Measurements from ENCODE around the gene ZNF367. TPM values are rescaled to one million over a fixed set of nuclear protein-coding genes. Genes with fewer than 3 reads are reported as not detected.
A peak's percentile ranks its signal among the peaks of the same experiment; 100 is the strongest.

The ZNF367 gene
- total RNA-seq, 1 donor from 2014 or later: 13.3 TPM

- no peak for DNase-seq (ENCODE audit: low read depth, low spot score)
- Mint-ChIP-seq H3K9me3 (no peaks in the 10 kb centered on the region), H3K4me1 (peaks cover 32% of the 10 kb centered on the region), H3K4me3 (peak overlapping the region; percentile 41), H3K36me3 (ENCODE audit: low read depth) (peaks cover 13% of the 10 kb centered on the region), H3K27me3 (ENCODE audit: low read depth) (no peaks in the 10 kb centered on the region), H3K27ac (ENCODE audit: unreplicated experiment) (no peak overlapping the region)
- TF ChIP-seq CTCF (conservative IDR thresholded peaks at IDR 0.05): no peak
Observed at GRCh38 chr9:96411129-96411838, 6.9 kb downstream of the ZNF367 start.

GRCh38 chr9:96408409-96409280, 9.5 kb downstream of the ZNF367 start:
- no peak for TF ChIP-seq CTCF (conservative IDR thresholded peaks at IDR 0.05)
- Mint-ChIP-seq H3K27me3 (ENCODE audit: low read depth) (no peaks in the 10 kb centered on the region), H3K4me3 (no peak overlapping the region), H3K36me3 (ENCODE audit: low read depth) (peaks cover 13% of the 10 kb centered on the region), H3K4me1 (peaks cover 23% of the 10 kb centered on the region), H3K27ac (ENCODE audit: unreplicated experiment) (no peak overlapping the region), H3K9me3 (no peaks in the 10 kb centered on the region)
- DNase-seq (ENCODE audit: low read depth, low spot score): no peak

GRCh38 chr9:96400132-96400910, 17.8 kb downstream of the ZNF367 start:
- Mint-ChIP-seq H3K27me3 (ENCODE audit: low read depth) (no peaks in the 10 kb centered on the region), H3K4me3 (no peak overlapping the region), H3K4me1 (peaks cover 23% of the 10 kb centered on the region), H3K36me3 (ENCODE audit: low read depth) (peaks cover 17% of the 10 kb centered on the region), H3K27ac (ENCODE audit: unreplicated experiment) (no peak overlapping the region), H3K9me3 (peaks cover 4% of the 10 kb centered on the region)
- DNase-seq (ENCODE audit: low read depth, low spot score): no peak
- no peak for TF ChIP-seq CTCF (conservative IDR thresholded peaks at IDR 0.05)

- Mint-ChIP-seq H3K36me3 (ENCODE audit: low read depth) (peaks cover 20% of the 10 kb centered on the region), H3K27me3 (ENCODE audit: low read depth) (no peaks in the 10 kb centered on the region), H3K9me3 (peaks cover 4% of the 10 kb centered on the region), H3K4me1 (peaks cover 26% of the 10 kb centered on the region), H3K27ac (ENCODE audit: unreplicated experiment) (no peak overlapping the region), H3K4me3 (no peak overlapping the region)
- TF ChIP-seq CTCF (conservative IDR thresholded peaks at IDR 0.05): no peak
- DNase-seq (ENCODE audit: low read depth, low spot score): no peak
Observed at GRCh38 chr9:96399325-96399633, 18.9 kb downstream of the ZNF367 start.

GRCh38 chr9:96398582-96399324, 19.4 kb downstream of the ZNF367 start:
- no peak for TF ChIP-seq CTCF (conservative IDR thresholded peaks at IDR 0.05)
- Mint-ChIP-seq H3K36me3 (ENCODE audit: low read depth) (peaks cover 20% of the 10 kb centered on the region), H3K27ac (ENCODE audit: unreplicated experiment) (peak overlapping the region; percentile 75), H3K4me1 (peaks cover 26% of the 10 kb centered on the region), H3K9me3 (peaks cover 4% of the 10 kb centered on the region), H3K4me3 (no peak overlapping the region), H3K27me3 (ENCODE audit: low read depth) (no peaks in the 10 kb centered on the region)
- DNase-seq (ENCODE audit: low read depth, low spot score): no peak

All from neural crest cell (in vitro differentiated cells).